ENCODE data around the gene ZFP36. TPM values are rescaled to one million over a fixed set of nuclear protein-coding genes. Genes with fewer than 3 reads are reported as not detected.

ZFP36 gene
- polyA plus RNA-seq, 4 donors = 20.3 to 59.1 (median 38.2) TPM

- no peak for DNase-seq (ENCODE audit: low read depth in 4 of 4, low spot score in 3 of 4)
Measured at GRCh38 chr19:39382991-39383828, 23.4 kb upstream of the ZFP36 start.

- no peak for DNase-seq (ENCODE audit: low read depth in 4 of 4, low spot score in 3 of 4)
Measured at GRCh38 chr19:39384839-39385568, 21.6 kb upstream of the ZFP36 start.

GRCh38 chr19:39385629-39386411, 20.8 kb upstream of the ZFP36 start:
- no peak for DNase-seq (ENCODE audit: low read depth in 4 of 4, low spot score in 3 of 4)

DNA sequence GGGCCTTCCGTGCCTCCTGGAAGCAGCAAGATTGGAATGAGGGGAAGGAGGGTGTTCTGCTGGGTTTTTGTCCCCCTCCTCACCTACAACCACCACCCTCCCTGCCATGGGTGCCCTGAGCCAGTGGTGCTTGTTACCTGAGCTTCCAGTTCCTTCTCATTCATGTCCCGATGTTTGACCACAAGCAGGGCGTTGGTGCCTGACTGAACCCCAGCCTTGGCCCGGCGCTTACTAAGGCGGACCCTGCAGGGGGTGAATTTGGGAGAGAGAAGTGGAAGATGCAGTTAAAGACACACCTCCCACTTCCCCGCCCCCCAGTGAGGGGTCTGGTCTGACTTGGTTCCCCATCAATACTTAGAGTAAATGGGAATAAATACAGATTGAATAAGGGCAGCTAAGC, 20.1 kb upstream of the ZFP36 start:
- DNase-seq (ENCODE audit: low read depth in 4 of 4, low spot score in 3 of 4) = no peak

- DNase-seq (ENCODE audit: low read depth in 4 of 4, low spot score in 3 of 4) = no peak
Measured at GRCh38 chr19:39388657-39389056, 18.0 kb upstream of the ZFP36 start.

GRCh38 chr19:39389631-39390414, 16.8 kb upstream of the ZFP36 start:
- DNase-seq (ENCODE audit: low read depth in 4 of 4, low spot score in 3 of 4) = no peak

- DNase-seq (ENCODE audit: low read depth in 4 of 4, low spot score in 3 of 4) = no peak
Measured at GRCh38 chr19:39390451-39390750, 16.2 kb upstream of the ZFP36 start.

GRCh38 chr19:39390751-39391437, 15.8 kb upstream of the ZFP36 start, which contains the start of the genes MED29 and PAF1:
Gene MED29, plus strand, starts transcription at chr19:39391378. Its CDS starts 45 bp downstream, at chr19:39391423.
Gene PAF1, minus strand, starts transcription at chr19:39391106. Its CDS starts 242 bp downstream, at chr19:39390864.
- DNase-seq (ENCODE audit: low read depth in 4 of 4, low spot score in 3 of 4) = peak; percentile 96 to 100 (median 99)

GRCh38 chr19:39397360-39398296, 9.0 kb upstream of the ZFP36 start:
- DNase-seq (ENCODE audit: low read depth in 4 of 4, low spot score in 3 of 4) = no peak

DNA sequence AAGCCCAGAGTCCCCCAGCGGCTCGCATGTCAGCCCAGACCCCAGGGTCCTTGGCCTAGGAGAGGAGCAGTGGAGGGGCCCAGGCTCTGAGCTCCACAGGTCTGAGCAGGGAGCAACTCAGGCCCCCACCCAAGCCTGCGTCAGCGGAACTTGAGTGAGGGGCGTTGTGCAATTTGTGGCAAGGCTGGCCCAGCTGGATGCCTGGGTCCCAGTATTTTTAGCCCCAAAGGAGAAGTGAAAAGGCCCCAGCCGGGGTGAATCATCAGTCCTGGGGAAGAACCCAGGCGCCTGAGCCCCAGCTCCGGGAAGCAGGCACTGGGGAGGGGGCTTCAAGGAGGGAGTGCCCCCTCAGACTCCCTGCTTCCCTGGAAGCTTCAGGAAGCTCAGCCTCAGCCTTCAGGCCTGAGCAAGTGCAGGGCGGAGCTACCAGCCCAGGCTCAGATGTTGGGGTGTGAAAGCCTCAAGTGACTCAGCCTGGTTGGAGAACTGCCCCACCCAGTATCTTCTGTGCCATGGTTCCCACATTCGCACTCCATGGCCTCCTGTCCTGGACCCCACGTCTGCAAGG, 8.3 kb upstream of the ZFP36 start:
- DNase-seq (ENCODE audit: low read depth in 4 of 4, low spot score in 3 of 4) = no peak

- no peak for DNase-seq (ENCODE audit: low read depth in 4 of 4, low spot score in 3 of 4)
Measured at GRCh38 chr19:39399668-39400050, 7.0 kb upstream of the ZFP36 start.

DNA sequence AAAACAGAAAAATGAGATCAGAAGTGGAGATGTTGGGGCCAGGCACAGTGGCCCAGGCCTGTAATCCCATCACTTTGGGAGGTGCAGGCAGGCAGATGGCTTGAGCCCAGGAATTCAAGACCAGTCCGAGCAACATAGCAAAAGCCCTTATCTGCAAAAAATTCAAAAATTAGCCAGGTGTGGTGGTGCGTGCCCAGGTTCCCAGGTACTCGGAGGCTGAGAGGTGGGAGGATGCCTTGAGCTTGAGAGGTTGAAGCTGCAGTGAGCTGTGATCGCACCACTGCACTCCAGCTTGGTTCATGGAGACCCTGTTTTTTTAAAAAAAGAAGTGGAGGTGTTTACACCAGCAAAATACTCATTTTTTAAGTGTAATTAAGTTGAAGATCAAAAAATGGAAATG, 6.6 kb upstream of the ZFP36 start:
- no peak for DNase-seq (ENCODE audit: low read depth in 4 of 4, low spot score in 3 of 4)

DNA sequence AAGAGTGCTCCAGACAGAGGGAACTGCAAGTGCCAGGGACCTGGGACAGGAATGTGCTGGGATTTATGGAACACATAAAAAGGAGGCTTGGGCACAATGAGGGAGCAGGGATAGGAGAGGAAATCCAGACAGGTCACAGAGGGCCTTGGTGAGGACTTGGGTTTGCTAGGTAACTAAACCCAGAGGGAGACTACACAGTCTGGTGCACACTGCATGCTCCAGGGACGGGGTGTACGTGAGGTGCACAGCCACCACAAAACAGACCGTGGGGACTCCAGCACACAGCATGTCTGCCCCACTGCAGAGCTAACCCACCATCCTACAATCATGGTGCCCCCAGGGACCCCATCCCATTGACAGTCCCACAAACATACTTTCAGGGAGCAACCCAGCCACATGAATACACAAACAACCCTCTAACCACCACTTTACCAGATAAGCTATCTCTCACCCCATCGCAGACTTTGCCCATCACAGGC, 5.5 kb upstream of the ZFP36 start:
- no peak for DNase-seq (ENCODE audit: low read depth in 4 of 4, low spot score in 3 of 4)

- no peak for DNase-seq (ENCODE audit: low read depth in 4 of 4, low spot score in 3 of 4)
Measured at GRCh38 chr19:39401549-39402345, 4.9 kb upstream of the ZFP36 start.

GRCh38 chr19:39402346-39403300, 4.0 kb upstream of the ZFP36 start:
- peak in 3 of 4 donors; percentile 87 to 88 (median 88) for DNase-seq (ENCODE audit: low read depth in 4 of 4, low spot score in 3 of 4)

Data from right renal pelvis (tissue), 4 donors.